HUES64 (cell line): ENCODE results near the gene CENPP.

Experiments
- H3K27ac ChIP-seq: 2 replicates; pipeline ENCODE4 v1.7.0; 2013; ENCODE audit warnings: low read depth, low read length, inconsistent platforms
- H3K27me3 ChIP-seq: 2 replicates; pipeline ENCODE4 v1.6.1; 2013; ENCODE audit warnings: mild to moderate bottlenecking, low read length; ENCODE audit not compliant: insufficient read depth
- H3K36me3 ChIP-seq: 2 replicates; pipeline ENCODE4 v1.6.1; 2013; ENCODE audit warnings: mild to moderate bottlenecking, low read length; ENCODE audit not compliant: insufficient read depth
- H3K4me1 ChIP-seq: 2 replicates; pipeline ENCODE4 v1.6.1; 2013; ENCODE audit warnings: mild to moderate bottlenecking, low read length, moderate library complexity; ENCODE audit not compliant: insufficient read depth
- H3K4me3 ChIP-seq: 2 replicates; pipeline ENCODE4 v1.5.1; 2013; ENCODE audit warnings: mild to moderate bottlenecking, low read length, moderate library complexity
- H3K9ac ChIP-seq: 2 replicates; pipeline ENCODE4 v1.6.1; 2013; ENCODE audit warnings: mild to moderate bottlenecking, low read depth, low read length
- H3K9me3 ChIP-seq: 2 replicates; pipeline ENCODE4 v1.6.1; 2013; ENCODE audit warnings: low read depth, low read length; ENCODE audit not compliant: insufficient read depth
- whole genome bisulfite sequencing: fragments of 150-250, 120-280 bp; methylation state at CpG from one replicate; pipeline ENCODE4 v1.1.7; 2013; ENCODE audit warnings: missing lambda C conversion rate; 5-methylcytosine and 5-hydroxymethylcytosine counted together

The CENPP gene

DNA sequence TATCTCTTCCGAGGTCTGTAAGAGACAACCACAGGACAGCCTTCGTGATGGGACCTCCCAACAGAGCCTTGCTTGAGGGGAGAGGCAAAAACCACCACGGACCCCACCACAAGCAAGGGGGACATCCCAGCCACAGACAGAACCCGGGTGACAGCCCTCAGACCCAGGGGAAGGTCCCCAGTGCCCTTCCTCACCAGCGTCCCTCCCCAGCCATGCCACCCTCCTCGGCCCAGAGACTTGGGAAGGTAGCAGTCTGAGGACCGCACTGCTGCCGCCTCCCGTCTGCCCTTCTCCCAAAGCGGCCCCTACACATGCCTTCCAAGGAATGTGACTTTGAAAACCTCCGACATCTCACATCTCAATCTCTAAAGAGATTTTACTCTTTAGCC is 330.8 kb downstream of the CENPP start:
- WGBS: 92% methylated on average over 11 of the region's 11 CpGs
- Histone ChIP-seq H3K27me3 (no peaks in the 10 kb centered on the region), H3K9ac (no peak overlapping the region), H3K9me3 (no peaks in the 10 kb centered on the region), H3K4me3 (no peak overlapping the region), H3K36me3 (peaks cover 11% of the 10 kb centered on the region), H3K4me1 (peaks cover 10% of the 10 kb centered on the region; the same call in 1 of the 2 replicates), H3K27ac (no peak overlapping the region)

DNA sequence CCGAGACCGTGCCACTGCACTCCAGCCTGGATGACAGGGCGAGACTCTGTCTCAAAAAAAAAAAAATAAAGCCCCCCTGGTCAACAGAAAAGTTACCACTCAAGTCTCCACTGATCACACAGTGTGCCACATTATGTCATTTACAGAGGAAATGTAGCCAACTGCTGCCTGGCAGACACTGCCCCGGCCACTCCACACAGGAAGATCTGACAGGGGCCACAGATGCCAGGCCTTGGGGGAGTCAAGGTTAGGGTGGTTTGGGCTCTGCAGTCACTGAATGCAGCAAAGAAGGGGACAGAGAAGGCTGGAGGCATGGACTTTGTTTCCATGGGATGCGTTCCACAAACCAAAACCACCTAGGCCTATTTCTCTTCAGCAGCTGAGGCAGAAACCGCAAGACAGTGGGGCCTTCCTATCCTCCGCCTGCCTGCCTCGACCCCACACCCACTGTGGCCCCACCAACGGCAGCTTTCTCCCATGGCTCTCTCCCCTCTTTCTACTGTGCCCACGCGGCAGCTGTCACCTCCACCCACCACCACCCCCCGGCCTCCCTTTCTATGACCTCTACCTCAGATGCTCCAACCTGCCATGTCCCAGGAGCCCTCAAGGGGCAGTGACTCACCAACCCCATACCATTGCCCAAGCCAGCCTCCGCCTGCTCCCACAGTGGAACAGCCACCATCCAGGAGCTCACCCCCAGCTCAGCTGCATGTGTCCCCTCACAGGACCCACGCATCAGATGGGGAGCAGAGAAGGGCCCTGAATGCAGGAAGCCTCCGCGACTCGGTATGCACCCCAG is 331.7 kb downstream of the CENPP start:
- Histone ChIP-seq H3K4me1 (peaks cover 10% of the 10 kb centered on the region; the same call in 1 of the 2 replicates), H3K27me3 (no peaks in the 10 kb centered on the region), H3K9me3 (no peaks in the 10 kb centered on the region), H3K36me3 (peaks cover 9% of the 10 kb centered on the region), H3K27ac (no peak overlapping the region), H3K9ac (no peak overlapping the region), H3K4me3 (no peak overlapping the region)
- WGBS: 94% methylated on average over 17 of the region's 17 CpGs

DNA sequence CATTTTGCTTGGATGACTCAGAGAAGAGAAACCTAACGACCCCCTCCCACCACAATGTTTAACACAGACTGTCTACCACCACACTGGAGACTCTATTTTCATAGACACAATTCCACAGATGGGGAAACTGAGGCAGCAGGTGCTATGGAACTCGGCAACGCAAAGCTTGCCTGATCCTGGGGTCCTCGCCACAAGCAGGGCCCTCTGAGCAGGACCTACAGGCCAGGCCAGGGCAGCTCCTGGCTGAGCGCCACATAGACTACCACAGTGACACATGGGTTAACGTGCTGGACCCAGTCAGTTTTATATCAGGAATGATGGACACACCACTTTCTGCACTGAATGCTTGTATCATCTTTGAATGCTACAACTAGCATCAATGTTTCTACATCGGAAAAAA is 332.4 kb downstream of the CENPP start:
- H3K4me1 ChIP-seq: peaks cover 10% of the 10 kb centered on the region; the same call in 1 of the 2 replicates
- no peak overlapping the region for H3K4me3 ChIP-seq
- H3K27ac ChIP-seq: no peak overlapping the region
- no peak overlapping the region for H3K9ac ChIP-seq
- peaks cover 7% of the 10 kb centered on the region; the same call in 1 of the 2 replicates for H3K36me3 ChIP-seq
- no peaks in the 10 kb centered on the region for H3K9me3 ChIP-seq
- WGBS: 93% methylated on average over 7 of the region's 7 CpGs
- H3K27me3 ChIP-seq: no peaks in the 10 kb centered on the region

DNA sequence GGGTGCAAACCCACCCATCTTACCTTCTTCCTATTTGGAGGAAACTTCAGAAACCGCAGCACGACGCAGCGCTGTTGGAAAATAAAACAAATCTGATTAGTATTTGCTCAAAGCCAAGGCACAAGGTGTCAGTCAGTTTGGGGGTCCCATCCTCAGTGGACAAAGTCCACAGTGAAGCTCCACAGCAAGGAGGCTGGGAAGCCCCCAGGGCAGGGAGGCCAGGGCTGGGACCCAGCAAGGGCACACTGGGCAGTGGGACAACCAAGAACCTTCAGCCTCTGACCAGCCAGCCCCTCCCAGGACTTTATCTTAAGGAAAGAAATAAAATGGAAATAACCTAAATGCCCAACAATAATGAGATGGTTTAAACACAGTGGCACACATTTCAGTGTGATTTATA is 332.9 kb downstream of the CENPP start:
- no peak overlapping the region for H3K27ac ChIP-seq
- H3K9ac ChIP-seq: no peak overlapping the region
- H3K4me1 ChIP-seq: peaks cover 10% of the 10 kb centered on the region; the same call in 1 of the 2 replicates
- WGBS: 100% methylated on average over 4 of the region's 4 CpGs
- H3K27me3 ChIP-seq: no peaks in the 10 kb centered on the region
- no peak overlapping the region for H3K4me3 ChIP-seq
- H3K9me3 ChIP-seq: no peaks in the 10 kb centered on the region
- H3K36me3 ChIP-seq: peaks cover 7% of the 10 kb centered on the region; the same call in 1 of the 2 replicates

DNA sequence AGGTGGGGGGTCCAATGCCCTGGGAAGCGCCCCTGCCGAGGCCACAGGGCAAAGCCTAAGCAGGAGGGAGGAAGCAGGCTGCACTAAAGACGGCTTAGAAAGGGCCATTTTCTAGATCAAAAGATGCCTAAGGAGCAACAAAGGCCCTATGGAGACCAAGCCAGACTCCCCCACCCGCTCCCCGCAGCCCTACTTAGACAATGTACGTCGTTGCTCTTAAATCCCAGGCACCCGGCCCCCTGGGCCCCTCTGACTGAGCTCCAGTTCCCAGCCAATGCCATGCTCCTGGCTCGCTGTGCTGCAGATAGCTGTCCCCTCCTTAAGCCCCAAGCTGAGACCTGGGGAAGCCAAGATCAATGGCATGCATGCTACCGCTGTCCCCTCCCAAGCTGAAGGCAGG is 333.8 kb downstream of the CENPP start:
- Histone ChIP-seq H3K9me3 (no peaks in the 10 kb centered on the region), H3K27me3 (no peaks in the 10 kb centered on the region), H3K27ac (0 out of 2 replicates have a peak overlapping the region, but pooled peaks have one; percentile 25), H3K36me3 (peaks cover 5% of the 10 kb centered on the region; the same call in 1 of the 2 replicates), H3K4me1 (peaks cover 11% of the 10 kb centered on the region; the same call in 1 of the 2 replicates), H3K4me3 (no peak overlapping the region), H3K9ac (peak overlapping the region; percentile 42)
- WGBS: 44% methylated on average over 10 of the region's 10 CpGs

DNA sequence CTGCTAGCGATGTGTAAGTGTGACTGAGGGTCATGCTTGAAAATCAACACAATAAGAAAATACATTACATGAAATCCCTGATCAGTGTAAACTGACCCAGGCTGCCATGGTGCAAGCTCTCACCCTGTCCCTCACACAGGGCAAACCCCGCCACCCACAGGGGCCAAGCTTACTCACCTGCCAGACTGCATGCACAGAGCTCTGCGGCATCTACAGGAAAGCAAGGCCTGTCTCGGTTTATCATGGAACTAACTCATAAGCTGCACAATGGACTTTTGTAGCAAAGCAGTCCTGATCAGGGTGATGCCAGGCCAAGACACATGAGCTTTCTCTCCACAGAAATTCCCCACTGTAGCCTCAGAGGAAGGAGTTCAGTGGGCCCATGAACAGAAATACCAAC is 334.5 kb downstream of the CENPP start:
- 93% methylated on average over 4 of the region's 4 CpGs for WGBS
- no peaks in the 10 kb centered on the region for H3K27me3 ChIP-seq

DNA sequence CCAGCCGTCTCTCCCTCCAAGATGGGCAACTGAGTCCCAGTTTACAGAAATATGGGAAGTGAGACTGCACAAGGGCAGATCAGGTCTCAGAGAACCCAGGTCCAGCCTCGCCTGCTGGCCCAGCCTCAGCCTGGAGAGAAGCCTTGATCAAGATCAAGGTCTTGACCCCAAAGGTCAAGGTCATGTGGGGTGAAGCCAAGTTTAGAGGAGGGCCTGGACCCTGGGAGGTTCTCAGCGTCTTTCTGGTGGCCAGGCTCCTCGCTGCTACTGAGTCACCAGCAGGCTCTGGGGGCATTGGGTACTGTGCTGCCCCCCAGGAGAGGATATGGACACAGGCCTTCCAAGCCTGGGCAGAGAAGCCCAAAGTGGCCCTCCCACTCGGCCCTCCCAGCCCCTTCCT is 335.4 kb downstream of the CENPP start:
- 87% methylated on average over 5 of the region's 5 CpGs for WGBS
- no peak overlapping the region for H3K27ac ChIP-seq
- H3K4me1 ChIP-seq: peaks cover 18% of the 10 kb centered on the region; the same call in 1 of the 2 replicates
- H3K27me3 ChIP-seq: no peaks in the 10 kb centered on the region
- H3K9me3 ChIP-seq: no peaks in the 10 kb centered on the region
- H3K36me3 ChIP-seq: peaks cover 5% of the 10 kb centered on the region; the same call in 1 of the 2 replicates
- no peak overlapping the region for H3K4me3 ChIP-seq
- H3K9ac ChIP-seq: no peak overlapping the region

More for the DNA sequence above, 334.5 kb downstream of the CENPP start:
- H3K9me3 ChIP-seq: no peaks in the 10 kb centered on the region
- H3K36me3 ChIP-seq: peaks cover 5% of the 10 kb centered on the region; the same call in 1 of the 2 replicates
- H3K4me1 ChIP-seq: peaks cover 18% of the 10 kb centered on the region; the same call in 1 of the 2 replicates
- H3K9ac ChIP-seq: 0 out of 2 replicates have a peak overlapping the region, but pooled peaks have one; percentile 42
- H3K27ac ChIP-seq: no peak overlapping the region
- H3K4me3 ChIP-seq: no peak overlapping the region

DNA sequence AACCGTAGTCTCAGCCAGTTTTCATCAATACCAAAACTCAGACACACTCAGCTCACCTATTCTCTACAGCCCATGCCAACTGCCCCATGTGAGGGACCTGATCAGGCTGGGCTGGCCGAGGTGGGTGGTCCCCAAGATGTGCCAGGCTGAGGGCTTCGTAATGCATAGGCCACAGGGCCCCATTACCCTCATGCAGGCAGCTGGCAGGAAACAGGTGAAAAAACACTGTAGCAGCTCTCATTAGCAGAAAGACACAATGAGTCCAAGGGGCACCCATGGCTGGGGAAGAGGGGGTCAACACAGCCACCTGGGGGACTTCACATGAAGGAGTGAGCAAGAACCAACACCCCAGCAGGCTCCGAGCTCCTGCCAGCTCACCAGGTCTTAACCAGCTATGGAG is 336.0 kb downstream of the CENPP start:
- WGBS: 96% methylated on average over 4 of the region's 4 CpGs
- H3K27me3 ChIP-seq: no peaks in the 10 kb centered on the region
- H3K36me3 ChIP-seq: 0 out of 2 replicates have a peak, but pooled peaks cover 5% of the 10 kb centered on the region
- no peak overlapping the region for H3K4me3 ChIP-seq
- H3K27ac ChIP-seq: no peak overlapping the region
- H3K4me1 ChIP-seq: peaks cover 18% of the 10 kb centered on the region; the same call in 1 of the 2 replicates
- H3K9ac ChIP-seq: no peak overlapping the region
- no peaks in the 10 kb centered on the region for H3K9me3 ChIP-seq

DNA sequence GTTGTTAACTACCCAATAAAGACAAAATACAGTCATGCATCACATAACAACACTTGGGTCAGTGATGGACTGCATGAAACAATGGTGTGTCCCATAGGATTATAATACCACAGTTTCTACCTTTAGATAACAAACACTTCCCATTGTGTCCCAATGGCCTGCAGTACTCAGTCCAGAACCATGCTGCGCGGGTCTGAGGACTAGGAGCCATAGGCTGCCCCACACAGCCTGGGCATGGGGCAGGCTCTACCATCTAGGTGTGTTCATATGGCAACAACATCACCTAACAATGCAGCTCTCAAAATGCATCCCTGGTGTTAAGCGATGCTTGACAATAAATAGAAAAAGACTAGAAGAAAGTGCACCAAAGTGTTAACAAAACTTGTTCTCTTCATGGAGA is 337.4 kb downstream of the CENPP start:
- no peak overlapping the region for H3K9ac ChIP-seq
- no peaks in the 10 kb centered on the region for H3K9me3 ChIP-seq
- peaks cover 5% of the 10 kb centered on the region; the same call in 1 of the 2 replicates for H3K36me3 ChIP-seq
- H3K27me3 ChIP-seq: no peaks in the 10 kb centered on the region
- WGBS: 93% methylated on average over 3 of the region's 3 CpGs
- no peak overlapping the region for H3K4me3 ChIP-seq
- H3K27ac ChIP-seq: no peak overlapping the region
- H3K4me1 ChIP-seq: peaks cover 18% of the 10 kb centered on the region; the same call in 1 of the 2 replicates

DNA sequence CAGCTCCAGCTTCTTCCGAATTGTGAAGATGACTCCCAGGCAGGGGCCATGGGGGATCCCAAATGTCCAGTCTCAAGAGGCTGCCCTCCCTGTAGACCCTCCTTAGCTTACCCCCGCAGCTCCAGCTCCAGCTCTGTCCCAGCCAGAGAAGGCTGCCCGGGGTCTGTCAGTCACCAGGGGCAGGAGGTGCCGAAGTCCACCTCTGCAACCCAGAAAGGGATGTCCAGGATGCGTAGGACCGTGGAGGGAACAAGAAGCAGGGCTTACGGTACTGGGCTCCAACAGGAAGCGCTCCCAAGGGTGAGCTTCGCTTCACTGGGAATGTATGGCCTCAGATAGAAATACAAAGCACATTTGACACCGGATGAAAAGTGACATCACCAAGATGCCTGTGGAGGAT is 338.2 kb downstream of the CENPP start:
- H3K4me3 ChIP-seq: no peak overlapping the region
- no peak overlapping the region for H3K27ac ChIP-seq
- peaks cover 21% of the 10 kb centered on the region; the same call in 1 of the 2 replicates for H3K4me1 ChIP-seq
- no peaks in the 10 kb centered on the region for H3K9me3 ChIP-seq
- WGBS: 92% methylated on average over 10 of the region's 10 CpGs
- no peaks in the 10 kb centered on the region for H3K27me3 ChIP-seq
- no peak overlapping the region for H3K9ac ChIP-seq
- peaks cover 5% of the 10 kb centered on the region; the same call in 1 of the 2 replicates for H3K36me3 ChIP-seq

DNA sequence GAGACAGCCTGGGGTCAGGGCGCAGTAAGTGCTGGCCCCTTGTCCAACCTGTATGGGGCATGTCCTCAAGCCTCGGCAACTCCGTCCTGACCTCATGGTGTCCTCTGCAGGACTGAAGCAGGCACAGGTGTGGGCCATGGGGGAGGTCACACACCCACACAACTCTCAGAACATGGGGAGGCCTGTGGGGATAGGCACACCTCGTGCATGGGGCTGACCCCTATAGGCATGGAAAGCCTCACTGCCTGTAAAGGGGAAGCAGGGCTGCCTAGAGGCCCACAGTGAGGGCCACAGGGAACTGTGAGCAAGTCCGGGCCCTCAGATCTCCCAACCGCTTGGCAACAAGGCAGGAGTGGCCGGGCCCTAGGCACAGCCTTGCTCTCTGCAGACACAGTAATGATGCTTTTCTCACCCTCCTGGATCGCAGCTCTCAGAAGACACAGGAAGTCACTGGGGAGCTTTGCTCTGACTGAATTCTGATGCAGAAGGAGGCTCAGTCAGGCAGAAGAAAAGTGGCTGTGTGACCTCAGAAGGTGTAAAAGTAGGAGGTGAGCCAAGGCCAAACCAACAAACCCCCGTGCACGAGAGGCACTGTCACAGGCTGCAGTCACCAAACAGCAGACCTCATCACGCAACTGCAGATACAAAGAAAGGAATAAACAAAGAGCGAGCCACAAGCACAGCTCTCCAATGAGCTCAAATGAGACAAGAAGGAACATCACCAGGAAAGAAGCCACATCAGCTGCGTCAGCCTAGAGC is 338.8 kb downstream of the CENPP start:
- H3K9me3 ChIP-seq: no peaks in the 10 kb centered on the region
- H3K9ac ChIP-seq: peak overlapping the region; percentile 25; the same call in 1 of the 2 replicates
- 0 out of 2 replicates have a peak overlapping the region, but pooled peaks have one; percentile 13 for H3K27ac ChIP-seq
- 77% methylated on average over 13 of the region's 13 CpGs for WGBS
- H3K27me3 ChIP-seq: no peaks in the 10 kb centered on the region
- peaks cover 5% of the 10 kb centered on the region; the same call in 1 of the 2 replicates for H3K36me3 ChIP-seq
- H3K4me1 ChIP-seq: peaks cover 23% of the 10 kb centered on the region; the same call in 1 of the 2 replicates
- H3K4me3 ChIP-seq: no peak overlapping the region
